Activated naive CD4-positive, alpha-beta T cell treated with Interleukin-2 at 50 U/mL for 16 hours (primary cell): ENCODE measurements around the gene XPOT.
"Not testable (repeated sequence)": the region's sequence is repeated elsewhere in the genome, so short reads cannot be mapped to it uniquely, and the experiment has no call there.

ENCODE experiments used
- DNase-seq: peaks from one replicate; pipeline ENCODE4 v3.0.0-alpha.2; 2020

XPOT gene, protein sequence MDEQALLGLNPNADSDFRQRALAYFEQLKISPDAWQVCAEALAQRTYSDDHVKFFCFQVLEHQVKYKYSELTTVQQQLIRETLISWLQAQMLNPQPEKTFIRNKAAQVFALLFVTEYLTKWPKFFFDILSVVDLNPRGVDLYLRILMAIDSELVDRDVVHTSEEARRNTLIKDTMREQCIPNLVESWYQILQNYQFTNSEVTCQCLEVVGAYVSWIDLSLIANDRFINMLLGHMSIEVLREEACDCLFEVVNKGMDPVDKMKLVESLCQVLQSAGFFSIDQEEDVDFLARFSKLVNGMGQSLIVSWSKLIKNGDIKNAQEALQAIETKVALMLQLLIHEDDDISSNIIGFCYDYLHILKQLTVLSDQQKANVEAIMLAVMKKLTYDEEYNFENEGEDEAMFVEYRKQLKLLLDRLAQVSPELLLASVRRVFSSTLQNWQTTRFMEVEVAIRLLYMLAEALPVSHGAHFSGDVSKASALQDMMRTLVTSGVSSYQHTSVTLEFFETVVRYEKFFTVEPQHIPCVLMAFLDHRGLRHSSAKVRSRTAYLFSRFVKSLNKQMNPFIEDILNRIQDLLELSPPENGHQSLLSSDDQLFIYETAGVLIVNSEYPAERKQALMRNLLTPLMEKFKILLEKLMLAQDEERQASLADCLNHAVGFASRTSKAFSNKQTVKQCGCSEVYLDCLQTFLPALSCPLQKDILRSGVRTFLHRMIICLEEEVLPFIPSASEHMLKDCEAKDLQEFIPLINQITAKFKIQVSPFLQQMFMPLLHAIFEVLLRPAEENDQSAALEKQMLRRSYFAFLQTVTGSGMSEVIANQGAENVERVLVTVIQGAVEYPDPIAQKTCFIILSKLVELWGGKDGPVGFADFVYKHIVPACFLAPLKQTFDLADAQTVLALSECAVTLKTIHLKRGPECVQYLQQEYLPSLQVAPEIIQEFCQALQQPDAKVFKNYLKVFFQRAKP

GRCh38 chr12:64403707-64404469 lies at the start of gene XPOT:
TSS of gene XPOT (plus strand) at chr12:64404392. CDS start at chr12:64410036, 5,644 bp downstream.
- DNase-seq = peak; percentile 94

- not testable (repeated sequence) for DNase-seq
Measured at GRCh38 chr12:64356209-64356608, 48.0 kb upstream of the XPOT start.

DNA sequence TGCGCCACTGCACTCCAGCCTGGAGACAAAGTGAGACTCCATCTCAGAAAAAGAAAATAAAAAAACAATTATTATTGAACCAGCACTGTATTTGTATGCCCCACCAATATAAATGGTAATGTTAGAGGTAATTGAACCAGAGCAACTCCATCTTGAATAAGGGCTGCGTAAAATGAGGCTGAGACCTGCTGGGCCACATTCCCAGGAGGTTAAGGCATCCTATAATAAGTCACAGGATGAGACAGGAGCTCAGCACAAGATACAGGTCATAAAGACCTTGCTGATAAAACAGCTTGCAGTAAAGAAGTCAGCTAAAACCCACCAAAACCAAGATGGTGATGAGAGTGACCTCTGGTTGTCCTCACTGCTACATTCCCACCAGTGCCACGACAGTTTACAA lies 43.0 kb upstream of the XPOT start:
- DNase-seq = not testable (repeated sequence)

- no peak for DNase-seq
Measured at GRCh38 chr12:64362721-64363305, 41.4 kb upstream of the XPOT start.

- DNase-seq = no peak
Measured at GRCh38 chr12:64383675-64384074, 20.5 kb upstream of the XPOT start.

GRCh38 chr12:64385019-64385418 lies 19.2 kb upstream of the XPOT start:
- no peak for DNase-seq

DNA sequence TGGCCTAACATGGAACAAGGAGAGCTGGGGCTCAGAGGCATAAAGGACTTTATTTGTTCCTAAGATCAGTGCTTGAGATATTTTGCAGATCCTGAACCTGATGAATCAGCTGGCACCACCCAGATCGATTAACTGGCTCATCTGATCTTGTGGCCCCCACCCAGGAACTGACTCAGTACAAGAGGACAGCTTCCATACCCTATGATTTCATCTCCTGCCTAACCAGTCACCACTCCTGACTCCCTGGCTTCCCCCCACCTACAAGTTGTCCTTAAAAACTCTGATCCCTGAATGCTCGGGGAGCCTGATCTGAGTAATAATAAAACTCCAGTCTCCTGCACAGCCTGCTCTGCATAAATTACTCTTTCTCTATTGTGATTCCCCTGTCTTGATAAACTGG lies 18.7 kb upstream of the XPOT start:
- peak; percentile 37 for DNase-seq

GRCh38 chr12:64387197-64387816 lies 16.9 kb upstream of the XPOT start:
- no peak for DNase-seq

- DNase-seq = no peak
Measured at GRCh38 chr12:64389154-64389553, 15.0 kb upstream of the XPOT start.

GRCh38 chr12:64390275-64390851 lies 13.8 kb upstream of the XPOT start, which contains the start of gene C12orf56:
TSS of gene C12orf56 (minus strand) at chr12:64390758. CDS start at chr12:64390565, 193 bp downstream.
- peak; percentile 17 for DNase-seq

- no peak for DNase-seq
Measured at GRCh38 chr12:64392221-64392620, 12.0 kb upstream of the XPOT start.

- DNase-seq = no peak
Measured at GRCh38 chr12:64395739-64396138, 8.5 kb upstream of the XPOT start.

- peak; percentile 55 for DNase-seq
Measured at GRCh38 chr12:64400041-64400440, 4.2 kb upstream of the XPOT start.

- DNase-seq = no peak
Measured at GRCh38 chr12:64402181-64402580, 2.0 kb upstream of the XPOT start.

DNA sequence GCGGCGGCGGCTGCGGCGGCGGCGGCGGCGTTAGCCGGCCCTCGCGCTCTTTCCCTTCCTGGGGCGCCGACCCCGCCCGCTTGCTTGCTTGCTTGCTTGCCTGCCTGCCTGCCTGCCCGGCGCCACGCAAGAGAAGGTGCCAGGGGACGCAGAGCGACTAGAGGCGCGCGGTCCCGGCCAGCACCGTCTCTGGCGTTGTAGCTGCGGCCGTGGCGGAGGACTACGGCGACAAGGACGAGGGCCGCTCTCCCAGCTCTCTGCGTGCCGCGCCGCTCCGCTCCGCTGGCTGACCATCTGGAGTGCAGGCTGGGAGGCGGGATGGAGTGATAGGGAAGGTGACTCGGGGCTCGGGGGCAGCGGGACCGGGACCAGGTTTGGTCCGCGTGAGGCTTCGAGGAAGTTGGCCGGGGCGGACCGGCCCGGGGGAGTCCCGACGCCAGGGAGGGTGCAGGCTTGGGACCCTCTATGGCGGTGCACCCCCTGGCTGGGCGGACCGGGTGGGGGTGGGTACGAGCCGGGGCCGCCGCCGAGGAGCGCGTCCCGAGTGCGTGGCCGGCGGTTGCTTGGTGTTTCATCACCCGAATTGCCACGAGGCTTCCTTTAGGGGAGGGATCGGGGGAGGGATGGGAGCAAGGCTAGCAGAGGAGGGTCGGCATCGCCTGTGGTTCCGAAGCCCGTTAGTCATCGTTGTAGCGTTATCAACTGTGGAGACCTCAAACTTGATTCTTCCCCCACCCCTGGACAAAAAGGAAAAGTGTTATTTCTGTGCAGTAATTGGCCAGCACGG lies 471 bp downstream of the XPOT start:
- peak; percentile 82 for DNase-seq

DNA sequence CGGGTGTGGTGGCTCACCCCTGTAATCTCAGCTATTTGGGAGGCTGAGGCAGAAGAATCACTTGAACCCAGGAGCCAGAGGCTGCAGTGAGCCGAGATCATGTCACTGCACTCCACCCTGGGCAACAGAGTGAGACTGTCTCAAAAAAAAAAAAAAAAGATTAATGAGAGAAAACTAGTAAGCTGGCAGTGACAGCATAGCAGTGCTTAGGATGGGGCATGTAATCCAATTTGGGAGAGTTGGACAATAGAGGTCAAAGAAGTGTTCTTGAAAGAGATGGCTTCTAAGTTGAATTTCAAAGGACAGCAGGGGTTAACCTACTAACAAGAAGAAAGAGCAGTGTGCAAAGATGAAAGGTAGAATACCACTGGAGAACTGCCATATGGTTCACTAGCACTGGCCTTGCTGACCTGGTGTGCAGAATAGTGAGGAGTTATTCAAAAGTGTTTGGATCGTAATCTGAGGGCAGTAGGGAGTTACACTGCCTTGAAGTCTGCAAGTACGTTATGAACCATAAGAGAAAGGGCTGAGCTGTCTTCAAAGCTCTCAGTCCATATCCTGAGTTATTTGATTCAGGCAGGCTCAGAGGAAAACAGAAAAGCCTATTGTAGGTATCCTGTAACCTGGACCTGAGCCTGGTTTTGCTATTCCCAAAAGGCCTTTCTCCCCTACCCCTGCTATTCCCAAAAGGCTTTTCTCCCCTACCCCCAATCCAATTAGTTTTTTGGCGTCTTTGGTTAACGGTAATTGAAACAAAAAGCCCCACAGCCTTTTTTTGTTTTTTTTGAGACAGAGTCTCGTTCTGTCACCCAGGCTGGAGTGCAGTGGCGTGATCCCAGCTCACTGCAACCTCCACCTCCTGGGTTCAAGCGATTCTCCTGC lies 3.4 kb downstream of the XPOT start:
- DNase-seq = no peak

- DNase-seq = no peak
Measured at GRCh38 chr12:64411427-64411826, 7.2 kb downstream of the XPOT start.

- no peak for DNase-seq
Measured at GRCh38 chr12:64412459-64412858, 8.3 kb downstream of the XPOT start.

- no peak for DNase-seq
Measured at GRCh38 chr12:64413884-64414283, 9.7 kb downstream of the XPOT start.

- DNase-seq = no peak
Measured at GRCh38 chr12:64418209-64418608, 14.0 kb downstream of the XPOT start.
